ENCODE results near the gene SYNPO2. TPM values are rescaled to one million over a fixed set of nuclear protein-coding genes. Genes with fewer than 3 reads are reported as not detected.
"Not testable (repeated sequence)": the region's sequence is repeated elsewhere in the genome, so short reads cannot be mapped to it uniquely, and the experiment has no call there.

Gene SYNPO2
- total RNA-seq, 1 donor from 2014 or later = 26.7 TPM

DNA sequence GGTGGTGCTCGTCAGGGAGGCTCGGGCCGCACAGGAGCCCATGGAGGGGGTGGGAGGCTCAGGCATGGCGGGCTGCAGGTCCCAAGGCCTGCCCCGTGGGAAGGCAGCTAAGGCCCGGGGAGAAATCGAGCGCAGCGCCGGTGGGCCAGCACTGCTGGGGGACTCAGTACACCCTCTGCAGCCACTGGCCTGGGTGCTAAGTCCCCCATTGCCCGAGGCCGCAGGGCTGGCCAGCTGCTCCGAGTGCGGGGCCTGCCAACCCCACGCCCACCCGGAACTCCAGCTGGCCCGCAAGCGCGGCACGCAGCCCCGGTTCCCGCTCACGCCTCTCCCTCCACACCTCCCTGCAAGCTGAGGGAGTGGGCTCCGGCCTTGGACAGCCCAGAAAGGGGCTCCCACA, 88.4 kb downstream of the SYNPO2 start:
- not testable (repeated sequence) for DNase-seq

DNA sequence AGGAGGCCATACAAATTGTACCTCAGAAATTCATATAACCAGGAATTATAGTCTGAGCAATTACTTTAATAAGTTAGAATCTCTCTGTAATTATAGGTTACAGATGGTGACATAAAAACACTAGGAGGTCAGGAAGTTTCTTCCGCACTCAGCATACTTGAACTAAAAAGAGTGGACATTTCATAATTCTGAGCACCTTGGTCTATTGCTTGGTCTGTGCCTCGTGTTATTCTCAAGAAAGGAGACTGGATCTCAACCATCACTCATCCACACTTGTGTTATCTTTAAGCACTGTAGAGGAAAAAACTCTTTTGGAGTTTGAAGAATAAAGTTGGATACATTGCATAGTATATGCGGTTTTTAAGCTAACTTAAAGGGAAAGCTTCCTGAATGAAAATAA, 91.1 kb downstream of the SYNPO2 start:
- no peak for DNase-seq

DNA sequence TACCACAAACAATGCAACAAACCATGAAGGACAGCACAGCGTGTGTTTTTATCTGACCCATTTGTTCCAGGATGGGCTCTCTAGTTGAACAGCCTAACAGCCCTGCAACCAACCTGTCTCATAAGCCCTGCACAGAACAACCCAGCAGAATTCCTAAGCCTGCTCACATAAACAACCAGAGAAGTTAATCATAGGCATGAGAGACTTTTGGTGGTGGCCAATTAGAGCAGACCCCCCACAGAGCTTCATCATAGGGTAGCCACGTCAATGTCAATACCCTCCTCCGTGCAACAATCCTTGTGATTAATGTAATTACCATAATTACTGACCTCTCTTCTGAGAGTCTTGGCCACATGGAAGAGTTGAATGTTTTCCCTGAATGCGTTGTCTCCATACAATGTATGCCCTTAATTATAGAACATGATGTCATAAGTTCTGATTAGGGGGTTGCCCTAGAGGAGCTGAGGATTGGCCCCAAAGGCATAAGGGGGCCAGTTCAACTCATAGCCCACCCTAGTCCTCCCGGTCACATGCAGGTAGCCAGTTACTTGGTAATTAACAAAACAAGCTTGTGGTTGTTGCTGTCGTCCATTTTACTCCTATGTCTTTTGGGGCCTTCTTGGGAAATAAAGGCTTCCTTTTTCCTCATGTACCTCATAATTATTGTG, 92.7 kb downstream of the SYNPO2 start:
- no peak for DNase-seq

DNA sequence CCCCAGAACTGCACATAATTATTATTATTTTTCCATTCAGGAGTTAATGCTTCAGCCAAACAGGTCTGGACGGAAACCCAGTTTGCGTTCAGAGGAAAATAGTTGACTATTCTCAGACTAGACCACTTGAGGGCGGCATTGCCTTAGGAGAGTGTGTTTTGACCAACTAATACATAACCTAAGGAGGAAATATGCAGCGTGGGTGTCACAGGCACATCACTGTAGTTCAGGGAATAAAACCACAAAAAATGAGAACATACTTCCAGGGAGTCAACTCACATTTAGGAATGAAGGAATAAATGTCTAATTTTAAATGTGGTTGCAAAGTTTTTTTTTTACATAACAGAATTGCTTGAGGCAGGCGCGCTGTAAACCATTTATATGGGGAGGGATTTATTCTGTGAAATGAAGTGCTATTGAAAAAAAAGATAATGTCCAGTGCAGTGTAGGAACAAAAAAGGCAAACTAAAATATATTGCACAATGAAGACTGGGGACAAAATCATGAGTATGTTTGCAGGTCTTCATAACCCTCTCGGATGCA, 93.3 kb downstream of the SYNPO2 start:
- peak; percentile 70 for DNase-seq

DNA sequence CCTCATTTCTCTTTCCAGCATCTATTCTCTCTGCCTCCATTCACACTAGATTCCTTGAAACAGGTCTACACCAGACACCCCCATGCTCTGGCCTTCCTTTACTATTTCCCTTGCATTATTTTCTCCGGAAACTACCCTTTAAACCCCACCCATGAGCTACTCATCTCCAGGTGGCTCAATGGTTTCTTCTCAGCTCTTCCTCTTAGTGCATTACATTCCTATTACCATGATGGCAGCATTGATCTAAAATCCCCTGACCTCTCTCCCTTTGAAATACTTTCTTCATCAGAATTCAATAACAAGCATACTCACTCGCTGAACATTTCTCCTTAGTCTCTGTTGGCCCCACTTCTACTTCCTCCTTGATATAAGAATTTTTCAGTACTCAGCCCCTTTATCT, 94.6 kb downstream of the SYNPO2 start:
- DNase-seq = no peak

DNA sequence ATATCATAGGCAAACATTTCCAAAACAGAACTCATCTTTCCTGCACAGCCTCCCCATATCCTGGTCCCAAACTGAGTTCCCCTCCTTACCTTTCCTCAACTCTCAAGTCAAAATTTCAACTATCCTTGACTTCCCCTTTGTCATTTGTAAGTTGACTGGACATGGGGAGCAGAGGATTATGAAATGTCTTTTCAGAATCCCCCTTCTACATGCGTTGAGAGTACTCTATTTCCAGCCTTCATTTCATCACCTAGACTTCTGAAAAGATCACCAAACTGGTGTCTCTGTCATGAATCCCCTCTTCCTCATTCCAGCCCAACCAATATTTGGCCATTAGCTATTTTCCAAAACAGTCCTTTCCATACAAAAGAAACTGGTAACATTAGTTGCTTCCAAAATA, 95.2 kb downstream of the SYNPO2 start:
- no peak for DNase-seq

DNA sequence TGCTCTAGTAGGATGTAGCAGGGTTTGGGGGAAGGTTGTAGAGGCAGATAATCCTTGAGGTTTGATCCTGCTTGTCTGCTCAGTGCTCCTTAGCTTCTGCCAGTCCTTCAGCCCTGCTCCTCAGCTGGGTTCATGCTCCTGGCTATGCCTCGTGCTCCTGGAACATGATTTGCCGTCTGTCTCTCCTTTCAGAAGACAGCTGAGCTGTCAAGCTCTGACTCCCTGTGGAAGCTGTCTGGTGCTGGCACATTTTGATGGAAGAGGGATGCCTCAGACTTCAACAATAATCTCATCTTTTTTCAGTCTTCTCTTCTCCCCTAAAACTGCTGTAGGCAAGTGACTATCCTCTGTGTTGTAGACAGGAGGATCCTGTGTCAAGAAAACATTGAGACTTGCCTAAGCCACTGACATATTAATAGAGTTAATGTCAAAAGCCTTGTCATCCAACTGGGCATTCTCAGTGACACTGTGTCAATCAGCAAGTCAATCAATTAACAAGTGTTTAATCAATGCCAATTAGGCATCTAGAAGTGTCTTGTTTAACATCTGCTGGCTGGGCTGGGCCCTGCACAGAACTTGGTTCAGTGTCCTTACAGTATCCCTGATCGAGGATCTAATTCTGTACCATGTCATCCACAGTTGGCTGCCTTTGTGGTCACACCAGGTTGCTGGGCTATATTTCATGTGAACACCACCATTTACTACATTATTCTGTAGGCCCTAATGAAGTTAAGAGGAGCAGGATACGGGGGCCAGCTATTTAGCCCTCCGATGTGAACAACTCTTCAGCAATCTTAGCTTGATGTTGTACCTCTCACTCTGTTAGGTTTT, 96.7 kb downstream of the SYNPO2 start:
- DNase-seq = no peak

DNA sequence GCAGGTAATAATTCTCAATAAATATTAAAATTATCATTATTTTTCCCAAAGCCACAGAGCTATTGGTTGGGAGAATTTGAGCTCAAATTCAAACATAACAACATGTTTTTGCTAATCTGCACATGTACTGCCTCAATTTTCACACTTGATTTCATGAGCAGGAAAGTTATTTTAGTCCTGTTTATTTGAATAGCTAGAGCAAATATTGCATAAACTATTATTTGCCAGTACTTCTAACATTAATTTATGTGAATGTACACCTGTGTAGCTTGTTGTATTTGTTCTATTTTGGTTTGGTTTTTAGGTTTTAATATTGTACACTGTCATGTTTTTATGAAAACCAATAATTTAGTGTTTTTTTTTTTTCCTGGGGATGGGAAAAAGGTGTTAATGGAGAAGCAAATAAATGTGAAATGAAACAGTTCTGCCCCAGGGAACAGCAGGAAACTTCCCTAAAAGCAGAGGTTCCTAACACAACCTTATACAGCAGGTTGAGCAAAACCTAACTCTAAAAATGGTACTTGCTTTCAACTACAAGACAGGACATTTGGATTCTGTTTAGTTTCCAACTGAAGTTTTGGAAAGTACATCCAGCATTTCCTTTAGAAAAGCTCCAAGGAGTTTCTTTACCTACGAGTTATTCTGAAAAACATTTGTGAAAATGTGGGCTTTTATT, 99.4 kb downstream of the SYNPO2 start:
- DNase-seq = no peak

DNA sequence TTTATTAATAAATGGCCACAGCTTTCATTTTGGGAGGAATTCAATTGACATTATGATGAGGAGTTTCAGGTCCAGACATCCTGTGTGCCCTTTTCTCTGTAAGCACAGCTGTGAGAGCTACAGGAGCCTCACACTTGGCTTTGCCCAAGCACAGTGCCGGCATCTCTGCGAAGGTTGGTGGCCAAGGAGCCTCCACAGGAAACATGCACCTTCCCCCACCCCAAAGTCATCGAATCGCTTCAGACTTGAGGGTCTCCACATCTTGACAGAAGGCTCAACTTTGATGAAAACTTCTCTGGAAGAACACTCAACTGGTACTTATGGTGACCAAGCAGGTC, 100.0 kb downstream of the SYNPO2 start:
- no peak for DNase-seq

DNA sequence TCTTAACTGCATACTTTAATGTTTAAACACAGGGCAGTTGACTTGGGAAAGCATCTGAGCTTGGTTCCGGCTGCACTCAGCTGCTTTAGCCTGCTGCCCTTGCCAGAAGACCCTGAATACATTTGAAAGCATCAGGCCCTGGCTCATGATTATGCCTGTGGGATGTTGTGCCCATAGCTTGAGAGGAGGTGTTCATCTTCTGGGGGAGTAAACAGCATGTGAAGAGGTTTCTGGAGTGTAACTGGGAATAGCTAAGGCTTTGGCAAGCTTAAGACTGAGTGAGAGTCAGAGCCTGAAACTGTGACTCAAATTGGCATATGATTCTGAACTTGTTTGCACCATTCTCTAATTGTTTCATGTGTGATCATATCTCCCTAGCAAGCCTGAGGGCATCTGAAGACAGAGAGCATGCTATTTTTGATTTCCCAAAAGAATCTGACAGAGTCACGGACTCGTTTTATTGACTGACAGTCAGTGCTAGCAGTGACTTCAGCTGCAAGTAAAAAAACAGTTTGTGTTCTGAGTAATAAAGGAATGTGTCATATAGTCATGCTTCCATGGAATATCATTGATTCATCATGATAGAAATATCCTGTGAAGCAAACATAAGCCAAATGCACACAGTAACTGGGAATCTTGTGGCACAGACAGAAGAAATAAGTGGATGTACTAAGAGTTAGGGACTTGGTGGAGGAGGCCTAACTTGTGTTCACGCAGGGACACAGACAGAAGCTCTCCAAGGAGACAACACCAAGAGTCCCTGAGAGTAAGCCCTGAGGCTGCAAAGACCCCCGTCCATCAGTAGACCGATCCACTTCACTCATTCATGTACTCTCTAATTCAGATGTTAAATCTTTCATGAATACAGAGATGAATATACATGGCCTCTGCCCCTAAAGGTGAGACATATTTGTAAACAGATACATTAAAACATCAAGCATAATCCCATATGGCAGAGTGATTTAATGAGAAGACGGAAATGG, 100.7 kb downstream of the SYNPO2 start:
- DNase-seq = peak; percentile 14

DNA sequence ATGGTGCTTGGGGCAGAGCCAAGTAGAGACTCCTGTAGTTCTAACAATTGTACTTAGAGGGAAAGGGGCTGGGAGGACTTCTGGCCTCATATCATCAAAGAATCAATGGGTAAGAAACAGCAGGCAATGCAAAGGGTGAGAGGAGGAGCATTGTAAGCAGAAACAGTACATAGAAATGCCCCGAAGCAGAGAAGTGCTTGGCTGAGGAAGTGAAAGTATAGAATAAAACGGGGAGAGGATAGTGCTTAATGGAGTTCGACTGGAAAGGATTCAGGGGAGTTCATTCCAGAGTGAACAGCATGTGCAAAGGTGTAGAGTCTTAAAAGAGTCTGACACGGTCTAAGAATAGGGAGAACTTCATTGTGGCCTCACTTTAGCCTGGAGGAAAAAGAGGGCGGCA, 103.0 kb downstream of the SYNPO2 start:
- no peak for DNase-seq

DNA sequence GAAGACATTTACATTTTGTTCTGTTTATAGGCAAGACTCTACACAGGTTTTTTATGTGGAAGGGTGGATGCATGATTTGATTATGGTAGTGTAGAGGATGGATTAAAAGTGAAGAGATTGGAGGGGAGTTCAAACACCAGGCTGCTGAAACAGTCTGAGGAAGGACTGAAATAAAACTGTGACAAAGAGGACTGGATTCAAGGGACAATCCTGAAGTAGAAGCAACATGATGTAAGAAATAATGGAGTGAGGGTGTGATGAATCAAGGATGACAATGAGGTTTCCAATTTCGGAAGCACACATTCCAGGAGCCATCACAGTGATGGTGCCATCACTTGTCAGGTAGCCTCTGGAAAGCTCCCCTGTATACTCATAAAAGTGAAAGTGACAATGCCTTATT, 103.5 kb downstream of the SYNPO2 start:
- no peak for DNase-seq

DNA sequence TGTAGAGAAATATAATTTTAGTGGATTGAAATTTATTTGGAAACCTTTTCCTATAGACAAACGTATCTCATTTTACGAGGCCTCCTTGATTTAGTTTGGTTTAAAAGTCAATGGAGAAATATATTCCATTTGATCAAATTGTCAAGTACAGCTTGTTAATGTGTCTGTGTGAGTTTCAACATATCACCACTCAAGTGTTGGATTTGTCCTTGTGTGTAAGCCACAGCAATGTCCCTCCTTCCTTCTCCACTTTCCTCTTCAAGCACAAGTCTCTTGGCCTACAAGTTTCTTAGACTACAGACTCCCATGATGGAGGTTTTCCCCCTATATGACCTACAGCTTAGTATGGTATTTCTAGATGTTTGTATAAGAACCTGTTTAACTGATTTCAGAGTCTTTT, 104.7 kb downstream of the SYNPO2 start:
- DNase-seq = no peak

DNA sequence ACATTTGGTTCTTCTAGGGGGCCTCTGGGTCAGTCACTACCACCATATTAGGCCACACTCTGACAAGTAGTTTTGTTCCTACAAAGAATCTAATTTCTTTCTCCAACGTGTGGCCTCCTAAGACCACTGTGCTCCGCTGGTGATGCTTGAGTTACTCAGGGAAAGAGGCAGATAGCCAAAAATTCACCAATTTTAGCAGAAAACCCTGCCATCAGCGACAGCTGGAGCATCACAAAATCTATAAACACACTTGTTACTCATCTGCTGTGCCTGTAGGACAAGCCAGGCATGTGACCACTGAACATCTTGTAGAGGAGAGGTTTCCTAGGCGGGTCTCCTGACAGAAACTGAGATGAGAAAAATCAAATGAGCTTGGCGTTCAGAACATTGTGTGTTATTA, 105.4 kb downstream of the SYNPO2 start:
- no peak for DNase-seq

DNA sequence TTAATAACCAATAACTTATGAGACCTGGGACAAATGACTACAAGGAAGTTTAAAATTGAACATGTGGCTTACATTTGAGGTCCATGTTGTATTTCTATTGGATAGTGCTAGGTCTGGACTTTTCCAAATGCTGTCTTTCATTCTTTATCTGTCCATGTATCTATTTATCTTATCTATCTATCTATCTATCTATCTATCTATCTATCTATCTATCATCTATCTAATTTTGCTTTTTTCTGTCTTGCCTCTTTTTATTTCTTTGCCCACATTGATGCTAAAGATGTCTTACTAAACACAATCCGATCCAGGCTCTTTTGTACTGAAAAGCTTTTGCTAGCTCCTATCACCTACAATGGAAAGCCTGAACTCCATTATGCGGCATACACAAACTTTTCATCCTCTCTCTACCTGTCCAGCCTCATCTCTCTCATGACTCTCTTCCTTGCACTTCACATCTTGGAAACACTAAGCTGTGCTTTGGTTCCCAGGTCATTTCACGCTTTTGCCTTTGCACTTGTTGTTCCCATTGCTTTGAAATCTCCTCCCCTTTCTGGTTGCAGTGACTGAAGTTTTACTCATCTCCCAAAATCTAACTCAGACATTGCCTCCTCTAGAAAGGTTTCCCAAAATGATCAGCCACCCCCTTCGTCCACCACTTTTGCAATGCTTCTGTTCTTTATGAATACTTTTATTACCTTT, 107.2 kb downstream of the SYNPO2 start:
- no peak for DNase-seq

DNA sequence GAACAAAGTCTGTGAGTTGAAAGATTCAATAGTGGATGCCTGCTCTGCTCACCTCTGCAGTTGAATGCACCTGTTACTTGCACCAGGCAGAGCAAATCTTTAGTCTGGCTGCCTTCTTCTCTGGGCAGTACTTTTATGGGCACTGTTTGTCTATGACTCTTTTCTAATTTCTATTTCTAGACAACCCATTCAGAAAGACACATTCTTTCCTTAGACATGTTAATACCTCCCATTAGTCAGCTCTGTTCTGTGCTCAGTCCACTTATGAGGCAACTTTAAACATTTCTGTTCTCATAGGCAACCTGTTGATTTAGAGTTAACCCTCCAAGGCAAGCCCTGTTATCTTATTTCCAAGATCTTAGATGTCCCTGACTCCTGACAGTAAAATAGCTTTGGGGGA, 108.9 kb downstream of the SYNPO2 start:
- no peak for DNase-seq

DNA sequence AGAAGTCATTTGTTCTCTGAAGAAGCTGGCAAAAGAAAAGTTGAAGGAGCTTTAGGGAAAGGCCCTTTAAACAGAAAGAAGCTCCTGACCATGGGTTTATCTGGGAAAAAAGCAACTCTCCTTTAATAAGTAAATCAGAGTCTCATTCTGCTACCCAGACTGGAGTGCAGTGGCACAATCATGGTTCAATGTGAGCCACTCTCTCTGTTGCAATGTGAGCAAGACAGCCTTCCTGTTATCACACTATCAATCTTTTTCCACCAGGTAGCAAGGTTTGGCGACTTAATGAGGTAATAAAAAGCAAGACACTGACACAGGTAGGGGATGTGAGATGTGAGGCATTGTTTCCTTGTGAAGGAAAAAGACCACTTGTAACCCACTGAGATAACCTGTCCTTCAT, 111.3 kb downstream of the SYNPO2 start:
- DNase-seq = no peak

DNA sequence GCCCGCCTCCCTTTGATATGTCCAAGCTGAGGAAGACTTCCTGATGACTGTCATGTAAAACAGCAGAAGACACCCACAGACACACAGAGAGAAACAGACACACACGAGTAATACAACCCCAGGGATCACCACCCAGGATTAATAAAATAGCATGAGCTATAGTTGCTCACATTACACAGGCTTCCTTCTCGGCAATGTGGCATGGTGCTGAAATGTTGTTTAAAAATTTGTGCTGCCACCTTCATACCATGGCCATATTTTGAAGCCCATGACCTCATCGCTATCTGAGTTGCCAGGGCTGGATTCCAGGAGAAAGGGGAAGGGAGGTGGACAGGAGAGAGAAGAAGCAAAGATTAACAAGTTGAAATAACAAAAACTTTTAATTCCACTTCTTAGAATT, 111.7 kb downstream of the SYNPO2 start:
- DNase-seq = no peak

DNA sequence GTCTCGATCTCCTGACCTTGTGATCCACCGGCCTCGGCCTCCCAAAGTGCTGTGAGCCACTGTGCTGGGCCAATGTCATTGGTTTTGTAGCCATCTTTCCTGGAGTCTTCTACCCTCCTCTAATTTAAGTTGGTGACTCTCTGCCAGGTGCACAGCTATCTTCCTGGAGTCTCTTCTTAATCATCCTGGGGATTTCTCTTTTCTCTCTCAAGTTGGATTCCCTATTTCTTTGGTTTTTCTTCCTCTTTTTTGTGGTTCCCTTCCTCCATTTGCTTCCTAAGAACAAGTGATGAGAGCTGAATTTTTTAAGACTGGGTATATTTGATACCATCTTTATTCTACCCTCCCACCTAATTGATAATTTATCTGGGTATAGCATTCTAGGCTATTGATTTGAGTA, 113.8 kb downstream of the SYNPO2 start:
- DNase-seq = no peak

DNA sequence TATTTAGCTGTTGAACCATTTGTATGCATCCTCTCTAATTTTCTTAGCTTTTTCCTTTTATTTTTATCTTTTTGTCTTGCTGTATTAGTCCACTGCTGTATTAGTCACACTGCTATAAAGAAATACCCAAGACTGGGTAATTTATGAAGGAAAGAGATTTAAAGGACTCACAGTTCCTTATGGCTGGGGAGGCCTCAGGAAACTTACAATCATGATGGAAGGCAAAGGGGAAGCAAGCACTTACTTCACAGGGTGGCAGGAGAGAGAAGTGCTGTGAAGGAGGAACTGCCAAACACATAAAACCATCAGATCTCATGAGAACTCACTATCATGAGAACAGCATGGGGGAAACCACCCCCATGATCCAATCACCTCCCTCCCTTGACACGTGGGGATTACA, 114.3 kb downstream of the SYNPO2 start:
- not testable (repeated sequence) for DNase-seq

DNA sequence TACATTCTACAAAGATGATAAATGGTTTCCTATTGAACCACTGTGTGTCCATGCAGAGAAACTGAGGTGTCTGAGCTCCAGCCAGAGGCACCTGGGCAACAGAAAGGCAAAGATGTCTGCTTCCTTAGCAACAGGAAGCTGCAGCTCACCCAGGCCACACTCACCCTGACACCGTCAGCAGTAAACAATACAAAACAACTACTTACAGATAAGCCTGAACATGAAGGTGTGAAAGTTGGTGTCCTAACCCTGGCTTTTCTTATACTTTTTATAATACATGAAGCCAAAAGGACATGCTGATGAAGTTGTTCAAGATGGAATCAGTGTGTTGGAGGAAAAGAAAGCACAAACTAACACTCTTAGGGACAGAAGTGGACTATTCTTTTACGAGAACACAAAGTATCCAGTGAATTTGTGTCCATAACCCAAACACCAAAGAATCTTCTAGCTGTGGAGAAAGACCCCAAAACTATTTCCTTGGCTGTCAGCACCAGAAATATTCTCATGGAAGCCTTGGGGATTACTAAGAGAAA, 117.3 kb downstream of the SYNPO2 start:
- no peak for DNase-seq

All from skin of body (tissue), 2 donors.